ENCODE results near the gene GRIK5.
A peak's percentile ranks its signal among the peaks of the same experiment; 100 is the strongest.
"Not testable (repeated sequence)": the region's sequence is repeated elsewhere in the genome, so short reads cannot be mapped to it uniquely, and the experiment has no call there.

GRIK5 gene

GRCh38 chr19:42109896-42110295, 39.9 kb upstream of the GRIK5 start:
- DNase-seq (ENCODE audit: insufficient read length), result no peak
- no peak for TF ChIP-seq POLR2A (IDR thresholded peaks at IDR 0.05; ENCODE audit: low read depth, low read length)
- no peak for TF ChIP-seq POLR2AphosphoS5 (IDR thresholded peaks at IDR 0.05; ENCODE audit: low read depth, low read length)
- TF ChIP-seq TAF1 (IDR thresholded peaks at IDR 0.05; ENCODE audit: borderline replicate concordance, low read depth, low read length), result no peak
- FAIRE-seq, result no peak

GRCh38 chr19:42108527-42109389, 38.8 kb upstream of the GRIK5 start:
- DNase-seq (ENCODE audit: insufficient read length), result peak; percentile 71
- FAIRE-seq, result peak; percentile 94
- TF ChIP-seq TAF1 (IDR thresholded peaks at IDR 0.05; ENCODE audit: borderline replicate concordance, low read depth, low read length) (no peak), POLR2AphosphoS5 (IDR thresholded peaks at IDR 0.05; ENCODE audit: low read depth, low read length) (no peak), POLR2A (IDR thresholded peaks at IDR 0.05; ENCODE audit: low read depth, low read length) (no peak)

- FAIRE-seq (no peak), DNase-seq (ENCODE audit: insufficient read length) (no peak)
- no peak for TF ChIP-seq TAF1 (IDR thresholded peaks at IDR 0.05; ENCODE audit: borderline replicate concordance, low read depth, low read length)
- TF ChIP-seq POLR2AphosphoS5 (IDR thresholded peaks at IDR 0.05; ENCODE audit: low read depth, low read length), result no peak
- TF ChIP-seq POLR2A (IDR thresholded peaks at IDR 0.05; ENCODE audit: low read depth, low read length), result no peak
These were observed 35.4 kb upstream of the GRIK5 start for GRCh38 chr19:42105368-42105767.

GRCh38 chr19:42102877-42103276, 32.9 kb upstream of the GRIK5 start:
- no peak for FAIRE-seq
- DNase-seq (ENCODE audit: insufficient read length), result no peak
- TF ChIP-seq POLR2AphosphoS5 (IDR thresholded peaks at IDR 0.05; ENCODE audit: low read depth, low read length), result no peak
- no peak for TF ChIP-seq POLR2A (IDR thresholded peaks at IDR 0.05; ENCODE audit: low read depth, low read length)
- TF ChIP-seq TAF1 (IDR thresholded peaks at IDR 0.05; ENCODE audit: borderline replicate concordance, low read depth, low read length), result no peak

- FAIRE-seq; DNase-seq (ENCODE audit: insufficient read length): not testable (repeated sequence)
These were observed 30.2 kb upstream of the GRIK5 start for GRCh38 chr19:42100241-42100640.

GRCh38 chr19:42099336-42099925, 29.4 kb upstream of the GRIK5 start:
- DNase-seq (ENCODE audit: insufficient read length) (no peak), FAIRE-seq (no peak)
- no peak for TF ChIP-seq POLR2AphosphoS5 (IDR thresholded peaks at IDR 0.05; ENCODE audit: low read depth, low read length)
- TF ChIP-seq POLR2A (IDR thresholded peaks at IDR 0.05; ENCODE audit: low read depth, low read length), result no peak
- no peak for TF ChIP-seq TAF1 (IDR thresholded peaks at IDR 0.05; ENCODE audit: borderline replicate concordance, low read depth, low read length)

GRCh38 chr19:42098781-42099180, 28.8 kb upstream of the GRIK5 start:
- DNase-seq (ENCODE audit: insufficient read length), result no peak
- FAIRE-seq, result no peak
- no peak for TF ChIP-seq POLR2AphosphoS5 (IDR thresholded peaks at IDR 0.05; ENCODE audit: low read depth, low read length)
- no peak for TF ChIP-seq POLR2A (IDR thresholded peaks at IDR 0.05; ENCODE audit: low read depth, low read length)
- TF ChIP-seq TAF1 (IDR thresholded peaks at IDR 0.05; ENCODE audit: borderline replicate concordance, low read depth, low read length), result no peak

GRCh38 chr19:42097461-42097860, 27.5 kb upstream of the GRIK5 start:
- no peak for DNase-seq (ENCODE audit: insufficient read length)
- no peak for TF ChIP-seq POLR2A (IDR thresholded peaks at IDR 0.05; ENCODE audit: low read depth, low read length)
- no peak for TF ChIP-seq POLR2AphosphoS5 (IDR thresholded peaks at IDR 0.05; ENCODE audit: low read depth, low read length)
- no peak for TF ChIP-seq TAF1 (IDR thresholded peaks at IDR 0.05; ENCODE audit: borderline replicate concordance, low read depth, low read length)

GRCh38 chr19:42096255-42096837, 26.3 kb upstream of the GRIK5 start:
- TF ChIP-seq TAF1 (IDR thresholded peaks at IDR 0.05; ENCODE audit: borderline replicate concordance, low read depth, low read length) (no peak), POLR2AphosphoS5 (IDR thresholded peaks at IDR 0.05; ENCODE audit: low read depth, low read length) (no peak), POLR2A (IDR thresholded peaks at IDR 0.05; ENCODE audit: low read depth, low read length) (no peak)
- no peak for FAIRE-seq
- no peak for DNase-seq (ENCODE audit: insufficient read length)

More at GRCh38 chr19:42097461-42097860, 27.5 kb upstream of the GRIK5 start:
- no peak for FAIRE-seq

GRCh38 chr19:42095814-42096230, 25.8 kb upstream of the GRIK5 start:
- DNase-seq (ENCODE audit: insufficient read length) (no peak), FAIRE-seq (no peak)
- TF ChIP-seq POLR2AphosphoS5 (IDR thresholded peaks at IDR 0.05; ENCODE audit: low read depth, low read length) (no peak), POLR2A (IDR thresholded peaks at IDR 0.05; ENCODE audit: low read depth, low read length) (no peak), TAF1 (IDR thresholded peaks at IDR 0.05; ENCODE audit: borderline replicate concordance, low read depth, low read length) (no peak)

- TF ChIP-seq POLR2A (IDR thresholded peaks at IDR 0.05; ENCODE audit: low read depth, low read length) (no peak), POLR2AphosphoS5 (IDR thresholded peaks at IDR 0.05; ENCODE audit: low read depth, low read length) (no peak), TAF1 (IDR thresholded peaks at IDR 0.05; ENCODE audit: borderline replicate concordance, low read depth, low read length) (no peak)
- FAIRE-seq, result no peak
- DNase-seq (ENCODE audit: insufficient read length), result no peak
These were observed 25.3 kb upstream of the GRIK5 start for GRCh38 chr19:42095142-42095813.
